IMR-90 (cell line): ENCODE measurements around the gene FARP1. TPM values are rescaled to one million over a fixed set of nuclear protein-coding genes. Genes with fewer than 3 reads are reported as not detected.

Experiments used
- ATAC-seq: fragments of 200-7000 bp; cut with Tn5 transposase; 2 replicates; pipeline ENCODE4 v1.9.1; 2020; ENCODE audit warnings: low read depth, mild to moderate bottlenecking, moderate library complexity
- BruUV-seq: library from RNA; stranded (reverse); fragments of 400-500 nt; replicated peaks from 2 replicates; lab custom pipeline; 2021; lab: Mats Ljungman, UMichigan
- CTCF ChIA-PET: fragments of 300-600 bp; formaldehyde crosslinking; extraction: SDS; loops from one replicate; lab custom pipeline; 2021; ENCODE audit warnings: antibody characterized with exemption; lab: Yijun Ruan, JAX
- POLR2A ChIA-PET: fragments of 300-600 bp; sonication (Branson Sonifier 250); formaldehyde crosslinking; loops from one replicate; lab custom pipeline; 2022; ENCODE audit warnings: antibody characterized with exemption; ENCODE audit not compliant: unreplicated experiment; lab: Charles Lee
- DNase-seq: peaks from one replicate; pipeline ENCODE4 v3.0.0; 2013
- H2AFZ ChIP-seq: replicated peaks from 2 replicates; pipeline ENCODE3; 2013; ENCODE audit warnings: low read length, mild to moderate bottlenecking; ENCODE audit not compliant: poor library complexity
- H2AK5ac ChIP-seq: 2 replicates; pipeline ENCODE4 v1.6.1; 2013; ENCODE audit warnings: low read depth, low read length, inconsistent platforms
- H2AK9ac ChIP-seq: replicated peaks from 2 replicates; pipeline ENCODE3; 2013; ENCODE audit warnings: mild to moderate bottlenecking, low read depth, low read length, moderate library complexity; ENCODE audit not compliant: poor library complexity
- H2BK120ac ChIP-seq: 2 replicates; pipeline ENCODE4 v1.6.1; 2013; ENCODE audit warnings: low read depth, low read length, inconsistent platforms
- H2BK15ac ChIP-seq: 3 replicates; pipeline ENCODE4 v1.6.1; 2013; ENCODE audit warnings: low read depth, low read length, inconsistent platforms
- H2BK20ac ChIP-seq: 2 replicates; pipeline ENCODE4 v1.6.1; 2013; ENCODE audit warnings: low read depth, mild to moderate bottlenecking, inconsistent platforms, low read length, moderate library complexity
- H2BK5ac ChIP-seq: 2 replicates; pipeline ENCODE4 v1.6.1; 2013; ENCODE audit warnings: mild to moderate bottlenecking, low read depth, low read length, inconsistent platforms; ENCODE audit not compliant: poor library complexity, severe bottlenecking
- H3K14ac ChIP-seq: replicated peaks from 2 replicates; pipeline ENCODE4 v1.6.1; 2013; ENCODE audit warnings: low read depth, low read length, inconsistent platforms
- H3K18ac ChIP-seq: 2 replicates; pipeline ENCODE4 v1.6.1; 2013; ENCODE audit warnings: low read depth, low read length, control low read depth
- H3K23ac ChIP-seq: 2 replicates; pipeline ENCODE4 v1.6.1; 2013; ENCODE audit warnings: low read depth, low read length, inconsistent platforms
- H3K27ac ChIP-seq: 2 replicates; pipeline ENCODE4 v1.5.1; 2013; ENCODE audit warnings: mild to moderate bottlenecking, control low read depth, low read length; ENCODE audit not compliant: insufficient read depth
- H3K27me3 ChIP-seq: 2 replicates; pipeline ENCODE4 v1.6.1; 2013; ENCODE audit warnings: low read length; ENCODE audit not compliant: control insufficient read depth, insufficient read depth
- H3K36me3 ChIP-seq: 2 replicates; pipeline ENCODE4 v1.6.1; 2013; ENCODE audit warnings: low read length, mixed read lengths; ENCODE audit not compliant: control insufficient read depth, insufficient read depth
- H3K4ac ChIP-seq: 2 replicates; pipeline ENCODE4 v1.6.1; 2013; ENCODE audit warnings: low read depth, low read length, inconsistent platforms
- H3K4me1 ChIP-seq: 2 replicates; pipeline ENCODE4 v1.6.1; 2013; ENCODE audit warnings: low read length, mixed read lengths; ENCODE audit not compliant: control insufficient read depth, insufficient read depth
- H3K4me2 ChIP-seq: 2 replicates; pipeline ENCODE4 v1.6.1; 2013; ENCODE audit warnings: low read depth, mild to moderate bottlenecking, control low read depth, low read length, moderate library complexity
- H3K4me3 ChIP-seq: 2 replicates; pipeline ENCODE4 v1.5.1; 2013; ENCODE audit warnings: low read depth, mild to moderate bottlenecking, control low read depth, low read length, moderate library complexity; ENCODE audit not compliant: insufficient read depth
- H3K56ac ChIP-seq: 2 replicates; pipeline ENCODE4 v1.6.1; 2013; ENCODE audit warnings: low read length, inconsistent platforms; ENCODE audit not compliant: insufficient read depth; ENCODE audit errors: extremely low read depth
- H3K79me1 ChIP-seq, 2 experiments: 2 replicates each; pipeline ENCODE4 v1.6.1; 2013; ENCODE audit warnings: low read length in 2 of 2, inconsistent platforms in 1 of 2, low read depth in 1 of 2
- H3K9ac ChIP-seq: 2 replicates; pipeline ENCODE4 v1.6.1; 2013; ENCODE audit warnings: low read depth, low read length, control low read depth
- H3K9me1 ChIP-seq: 2 replicates; pipeline ENCODE4 v1.6.1; 2013; ENCODE audit warnings: low read length, inconsistent platforms; ENCODE audit not compliant: insufficient read depth
- H3K9me3 ChIP-seq: 2 replicates; pipeline ENCODE4 v1.6.1; 2013; ENCODE audit warnings: low read length; ENCODE audit not compliant: control insufficient read depth, insufficient read depth
- H4K20me1 ChIP-seq: 2 replicates; pipeline ENCODE4 v1.6.1; 2013; ENCODE audit warnings: low read length, inconsistent platforms; ENCODE audit not compliant: insufficient read depth
- H4K5ac ChIP-seq: 2 replicates; pipeline ENCODE4 v1.6.1; 2013; ENCODE audit warnings: mild to moderate bottlenecking, low read depth, low read length, control low read depth
- H4K8ac ChIP-seq, 2 experiments: 2 replicates each; pipeline ENCODE4 v1.6.1; 2013; ENCODE audit warnings: low read depth in 2 of 2, low read length in 2 of 2, control low read depth in 1 of 2, inconsistent platforms in 1 of 2
- H4K91ac ChIP-seq: 2 replicates; pipeline ENCODE4 v1.6.1; 2013; ENCODE audit warnings: low read depth, low read length, inconsistent platforms; ENCODE audit not compliant: insufficient read depth
- RFX5 ChIP-seq: IDR thresholded peaks from 2 replicates; pipeline ENCODE4 v1.8.0; 2012; ENCODE audit warnings: low read depth, mild to moderate bottlenecking, low read length, moderate library complexity
- WGBS, 2 experiments: methylation state at CpG; one replicate each; pipeline versions ENCODE4 v1.1.5 to v1.1.7; 2013; ENCODE audit warnings: missing lambda C conversion rate in 2 of 2; ENCODE audit not compliant: insufficient read length in 1 of 2; ENCODE audit errors: extremely low coverage in 2 of 2; 5-methylcytosine and 5-hydroxymethylcytosine counted together
- dilution Hi-C: fragments of 300-500 bp; cut with HindIII; formaldehyde crosslinking; loops from one replicate; pipeline ENCODE4 v1.14.3; 2018; ENCODE audit warnings: low sequenced_read_pairs; ENCODE audit not compliant: unreplicated experiment
- in situ Hi-C: fragments of 300-500 bp; cut with MboI; formaldehyde crosslinking; loops from 3 replicates; pipeline ENCODE4 v1.14.3; 2019; ENCODE audit warnings: low sequenced_read_pairs, inconsistent platforms, mixed read lengths
- intact Hi-C: fragments of 100-400 bp; cut with micrococcal nuclease; formaldehyde crosslinking; loops from 2 replicates; pipeline ENCODE4 v1.10.0; 2022
- polyA plus RNA-seq, 3 experiments: library from polyadenylated mRNA; depleted of rRNA; stranded (reverse); fragments of >200 nt; gene quantifications; 2 replicates each; pipeline ENCODE4 v1.2.3, GENCODE V29; 2012; ENCODE audit warnings: low replicate concordance in 1 of 3
- total RNA-seq: library from RNA; depleted of rRNA; stranded (reverse); fragments of >200 nt; gene quantifications from 2 replicates; pipeline ENCODE4 v1.2.3, GENCODE V29; 2012

Gene FARP1
- total and polyA plus RNA-seq, 2 of the 4 experiments (the other 2 are of a cell fraction) = 39.6 to 57.0 TPM

DNA sequence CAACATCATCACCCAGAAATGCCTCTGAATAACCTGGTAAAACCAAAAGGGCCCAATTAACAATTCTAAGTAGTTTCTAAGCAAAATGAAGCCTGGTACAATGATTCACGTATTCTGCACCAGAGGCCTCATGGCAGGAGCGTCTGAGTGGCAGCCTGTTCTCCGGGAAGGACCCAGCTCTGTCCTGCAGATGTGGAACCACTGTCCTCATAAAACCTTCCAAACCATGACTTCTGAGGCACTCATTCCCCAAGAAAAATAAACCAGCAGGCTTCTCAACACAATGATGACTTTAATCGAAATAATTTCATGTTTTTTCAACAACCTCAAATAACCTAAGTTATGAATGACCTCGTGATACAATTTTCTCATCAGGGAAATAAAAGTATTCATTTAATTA is 344.1 kb downstream of the FARP1 start:
- DNase-seq (peak; percentile 53), ATAC-seq (no peak)
- Histone ChIP-seq H3K56ac (no peak overlapping the region), H3K9ac (no peak overlapping the region), H3K4me1 (peaks cover 42% of the 10 kb centered on the region), H4K5ac (no peak overlapping the region), H3K14ac (peak overlapping the region; percentile 46; the same call in 1 of the 2 replicates), H2BK15ac (no peak overlapping the region), H3K27ac (no peak overlapping the region), H3K18ac (no peak overlapping the region), H2AK9ac (no peak overlapping the region), H3K9me3 (no peaks in the 10 kb centered on the region), H3K4me3 (no peak overlapping the region), H2BK120ac (no peak overlapping the region), H2AK5ac (no peak overlapping the region), H4K91ac (no peak overlapping the region), H3K4me2 (no peak overlapping the region), H3K27me3 (no peaks in the 10 kb centered on the region), H2BK5ac (no peak overlapping the region), H4K20me1 (peaks cover 90% of the 10 kb centered on the region), H2AFZ (no peak overlapping the region), H3K79me1 (peaks cover 52 to 94% of the 10 kb centered on the region in 2 experiments), H3K23ac (0 out of 2 replicates have a peak overlapping the region, but pooled peaks have one; percentile 1), H3K36me3 (no peaks in the 10 kb centered on the region), H3K9me1 (peaks cover 64% of the 10 kb centered on the region), H3K4ac (no peak overlapping the region), H4K8ac (no peak overlapping the region), H2BK20ac (no peak overlapping the region)
- WGBS, 2 experiments = 77% methylated on average over 3 of the region's 5 CpGs; no CpG with 5 or more reads in 1 of the 2 experiments
- ChIA-PET CTCF (interaction anchor here (0.8 kb wide), 1 partner anchor 11 kb away, joined by 3 read pairs; no protein-coding TSS in a partner anchor), POLR2A (no interaction called here)
- dilution Hi-C loops = no loop called here
- no TSS peak for BruUV-seq
- no peak for TF ChIP-seq RFX5
- in situ Hi-C loops = no loop called here
- intact Hi-C loops = no loop called here
